Lower leg skin (tissue), 3 donors: Measurements from ENCODE around the gene LINS1.

Source experiments
- POLR2A ChIP-seq, 2 donors: fragments of 450-650 bp; IDR thresholded peaks; one replicate each; pipeline ENCODE4 v1.6.1; 2016 to 2017; ENCODE audit warnings: antibody characterized with exemption in 2 of 2, mild to moderate bottlenecking in 1 of 2, moderate library complexity in 1 of 2
- TF ChIP-seq, protein P1 (sequence below), 3 donors: fragments of 450-650 bp; IDR thresholded peaks; one replicate each; pipeline ENCODE4 v1.5.1; 2016; ENCODE audit warnings: antibody characterized with exemption in 3 of 3, mild to moderate bottlenecking in 3 of 3, moderate library complexity in 2 of 3

DNA sequence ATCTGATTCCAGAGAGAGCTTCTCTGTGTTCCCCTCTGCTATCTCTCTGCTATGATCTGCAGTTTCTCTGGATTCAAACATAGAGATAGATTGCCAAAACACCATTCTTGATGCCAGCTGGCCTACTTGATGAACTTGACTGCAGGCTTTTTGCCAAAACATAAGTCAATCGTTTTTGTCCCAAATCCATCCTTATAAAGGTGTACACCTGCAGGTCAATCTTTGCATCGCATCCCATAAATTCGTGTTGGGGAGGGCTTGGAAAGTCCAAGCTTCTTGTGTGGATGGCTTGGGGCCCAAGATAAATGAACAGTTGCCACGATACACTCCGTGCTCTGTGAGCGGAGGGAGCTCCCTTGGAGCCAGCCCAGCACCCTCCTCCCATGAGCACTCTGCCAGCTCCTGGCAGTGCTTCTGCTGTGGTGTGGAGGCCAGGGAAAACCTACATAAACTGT, 75.9 kb downstream of the LINS1 start:
- TF ChIP-seq, protein P1, sequence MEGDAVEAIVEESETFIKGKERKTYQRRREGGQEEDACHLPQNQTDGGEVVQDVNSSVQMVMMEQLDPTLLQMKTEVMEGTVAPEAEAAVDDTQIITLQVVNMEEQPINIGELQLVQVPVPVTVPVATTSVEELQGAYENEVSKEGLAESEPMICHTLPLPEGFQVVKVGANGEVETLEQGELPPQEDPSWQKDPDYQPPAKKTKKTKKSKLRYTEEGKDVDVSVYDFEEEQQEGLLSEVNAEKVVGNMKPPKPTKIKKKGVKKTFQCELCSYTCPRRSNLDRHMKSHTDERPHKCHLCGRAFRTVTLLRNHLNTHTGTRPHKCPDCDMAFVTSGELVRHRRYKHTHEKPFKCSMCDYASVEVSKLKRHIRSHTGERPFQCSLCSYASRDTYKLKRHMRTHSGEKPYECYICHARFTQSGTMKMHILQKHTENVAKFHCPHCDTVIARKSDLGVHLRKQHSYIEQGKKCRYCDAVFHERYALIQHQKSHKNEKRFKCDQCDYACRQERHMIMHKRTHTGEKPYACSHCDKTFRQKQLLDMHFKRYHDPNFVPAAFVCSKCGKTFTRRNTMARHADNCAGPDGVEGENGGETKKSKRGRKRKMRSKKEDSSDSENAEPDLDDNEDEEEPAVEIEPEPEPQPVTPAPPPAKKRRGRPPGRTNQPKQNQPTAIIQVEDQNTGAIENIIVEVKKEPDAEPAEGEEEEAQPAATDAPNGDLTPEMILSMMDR (IDR thresholded peaks at IDR 0.05) = no peak
- no peak for TF ChIP-seq POLR2A (IDR thresholded peaks at IDR 0.05)
